WERI-Rb-1 (cell line): ENCODE measurements around the gene DHFR2.

Experiments
- DNase-seq: peaks from one replicate; pipeline ENCODE4 v3.0.0-alpha.2; 2020
- H3K27ac ChIP-seq: fragments of 250-450 bp; sonication (Bioruptor Pico); 2 replicates; pipeline ENCODE4 v1.5.1; 2020; ENCODE audit warnings: mild to moderate bottlenecking, moderate library complexity
- H3K27me3 ChIP-seq: fragments of 250-450 bp; sonication (Bioruptor Pico); 2 replicates; pipeline ENCODE4 v1.5.1; 2021; ENCODE audit warnings: mild to moderate bottlenecking, low read depth, moderate library complexity; ENCODE audit not compliant: insufficient read depth, severe bottlenecking
- H3K36me3 ChIP-seq: fragments of 250-450 bp; sonication (Bioruptor Pico); 2 replicates; pipeline ENCODE4 v1.5.1; 2020; ENCODE audit warnings: mild to moderate bottlenecking, moderate library complexity
- H3K4me3 ChIP-seq: 2 replicates; pipeline ENCODE4 v1.5.1; 2011; ENCODE audit warnings: low read depth, mild to moderate bottlenecking, control low read depth, low read length
- H3K9me3 ChIP-seq: fragments of 250-450 bp; sonication (Bioruptor Pico); 2 replicates; pipeline ENCODE4 v1.5.1; 2021; ENCODE audit warnings: mild to moderate bottlenecking, moderate library complexity; ENCODE audit not compliant: severe bottlenecking
- CTCF ChIP-seq: IDR thresholded peaks from 2 replicates; pipeline ENCODE4 v1.5.1; 2011; ENCODE audit warnings: low read depth, mild to moderate bottlenecking, control low read depth, inconsistent platforms, low read length

DHFR2 gene

GRCh38 chr3:94020293-94020692 is 42.4 kb downstream of the DHFR2 start:
- TF ChIP-seq CTCF = no peak
- no peaks in the 10 kb centered on the region; the same call in 1 of the 2 replicates for H3K36me3 ChIP-seq
- no peaks in the 10 kb centered on the region for H3K9me3 ChIP-seq
- no peak overlapping the region for H3K27ac ChIP-seq
- H3K27me3 ChIP-seq = no peaks in the 10 kb centered on the region
- H3K4me3 ChIP-seq = no peak overlapping the region
- DNase-seq = no peak

- no peaks in the 10 kb centered on the region; the same call in 1 of the 2 replicates for H3K36me3 ChIP-seq
- H3K27me3 ChIP-seq = no peaks in the 10 kb centered on the region
- no peak for TF ChIP-seq CTCF
- no peak for DNase-seq
- no peaks in the 10 kb centered on the region for H3K9me3 ChIP-seq
- H3K4me3 ChIP-seq = no peak overlapping the region
- no peak overlapping the region for H3K27ac ChIP-seq
Observed at GRCh38 chr3:94019659-94020058, 43.1 kb downstream of the DHFR2 start.

- Histone ChIP-seq H3K27ac (no peak overlapping the region), H3K36me3 (no peaks in the 10 kb centered on the region), H3K9me3 (no peaks in the 10 kb centered on the region), H3K27me3 (no peaks in the 10 kb centered on the region), H3K4me3 (no peak overlapping the region)
- TF ChIP-seq CTCF = no peak
- DNase-seq = no peak
Observed at GRCh38 chr3:94015025-94015424, 47.7 kb downstream of the DHFR2 start.

- Histone ChIP-seq H3K27me3 (no peaks in the 10 kb centered on the region), H3K9me3 (no peaks in the 10 kb centered on the region), H3K4me3 (no peak overlapping the region), H3K27ac (no peak overlapping the region), H3K36me3 (no peaks in the 10 kb centered on the region; the same call in 1 of the 2 replicates)
- DNase-seq = no peak
- no peak for TF ChIP-seq CTCF
Observed at GRCh38 chr3:94012185-94012584, 50.5 kb downstream of the DHFR2 start.

- no peak for TF ChIP-seq CTCF
- no peak overlapping the region for H3K27ac ChIP-seq
Observed at GRCh38 chr3:94011233-94011711, 51.4 kb downstream of the DHFR2 start.

GRCh38 chr3:94009608-94010007 is 53.1 kb downstream of the DHFR2 start:
- no peak for DNase-seq
- H3K27me3 ChIP-seq = no peaks in the 10 kb centered on the region
- no peak overlapping the region for H3K4me3 ChIP-seq
- no peaks in the 10 kb centered on the region for H3K9me3 ChIP-seq
- H3K36me3 ChIP-seq = no peaks in the 10 kb centered on the region; the same call in 1 of the 2 replicates
- H3K27ac ChIP-seq = no peak overlapping the region
- no peak for TF ChIP-seq CTCF

More at GRCh38 chr3:94011233-94011711, 51.4 kb downstream of the DHFR2 start:
- Histone ChIP-seq H3K4me3 (no peak overlapping the region), H3K27me3 (no peaks in the 10 kb centered on the region), H3K36me3 (no peaks in the 10 kb centered on the region; the same call in 1 of the 2 replicates), H3K9me3 (no peaks in the 10 kb centered on the region)
- no peak for DNase-seq
